ENCODE measurements around the gene SMIM45.

The SMIM45 gene

GRCh38 chr22:41979423-41980250 is 27.7 kb downstream of the SMIM45 start:
- Histone ChIP-seq H3K4me3 (no peak overlapping the region), H3K27ac (no peak overlapping the region), H3K36me3 (replicated peaks in 1 of 2; ENCODE audit: insufficient read depth in 1 of 2, low read depth in 2 of 2) (no peaks in the 10 kb centered on the region), H3K27me3 (peaks cover 0 to 8% of the 10 kb centered on the region in 2 donors), H3K9me3 (no peaks in the 10 kb centered on the region), H3K4me1 (peaks cover 12% of the 10 kb centered on the region)
- TF ChIP-seq CTCF (IDR thresholded peaks at IDR 0.05) (no peak), POLR2A (IDR thresholded peaks at IDR 0.05) (no peak)
- no peak for ATAC-seq
- 68 to 86% methylated on average over 8 to 9 of the region's 9 CpGs for WGBS, 2 donors
- intact Hi-C loops (cut with DNase I) = no loop called here
- DNase-seq = no peak

GRCh38 chr22:41982865-41983264 is 30.9 kb downstream of the SMIM45 start:
- no peak for DNase-seq
- WGBS, 2 donors = 52 to 56% methylated on average over 5 of the region's 5 CpGs
- H3K4me1 ChIP-seq = no peaks in the 10 kb centered on the region
- peak overlapping the region in 1 of 4 donors; percentile 16 for H3K27ac ChIP-seq
- ATAC-seq = peak; percentile 21
- H3K36me3 ChIP-seq (replicated peaks in 1 of 2; ENCODE audit: insufficient read depth in 1 of 2, low read depth in 2 of 2) = no peaks in the 10 kb centered on the region
- intact Hi-C loops (cut with DNase I) = no loop called here
- H3K4me3 ChIP-seq = no peak overlapping the region
- no peak for TF ChIP-seq CTCF (IDR thresholded peaks at IDR 0.05)
- TF ChIP-seq POLR2A (IDR thresholded peaks at IDR 0.05) = no peak
- H3K9me3 ChIP-seq = no peaks in the 10 kb centered on the region
- no peaks in the 10 kb centered on the region for H3K27me3 ChIP-seq

- DNase-seq (no peak), ATAC-seq (no peak)
- Histone ChIP-seq H3K36me3 (replicated peaks in 1 of 2; ENCODE audit: insufficient read depth in 1 of 2, low read depth in 2 of 2) (no peaks in the 10 kb centered on the region), H3K27ac (peak overlapping the region in 1 of 4 donors; percentile 16), H3K9me3 (no peaks in the 10 kb centered on the region), H3K4me3 (no peak overlapping the region), H3K4me1 (no peaks in the 10 kb centered on the region), H3K27me3 (no peaks in the 10 kb centered on the region)
- intact Hi-C loops (cut with DNase I) = no loop called here
- TF ChIP-seq CTCF (IDR thresholded peaks at IDR 0.05) = no peak
- TF ChIP-seq POLR2A (IDR thresholded peaks at IDR 0.05) = no peak
- 65 to 76% methylated on average over 6 of the region's 6 CpGs for WGBS, 2 donors
Observed at GRCh38 chr22:41983513-41984405, 31.8 kb downstream of the SMIM45 start.

GRCh38 chr22:41987276-41987675 is 35.3 kb downstream of the SMIM45 start:
- 75 to 93% methylated on average over 3 to 5 of the region's 5 CpGs for WGBS, 2 donors
- intact Hi-C loops (cut with DNase I) = no loop called here

More at GRCh38 chr22:41987276-41987675, 35.3 kb downstream of the SMIM45 start:
- no peaks in the 10 kb centered on the region for H3K4me1 ChIP-seq
- no peaks in the 10 kb centered on the region for H3K9me3 ChIP-seq
- TF ChIP-seq CTCF (IDR thresholded peaks at IDR 0.05) (no peak), POLR2A (IDR thresholded peaks at IDR 0.05) (no peak)
- H3K27me3 ChIP-seq = no peaks in the 10 kb centered on the region
- DNase-seq (no peak), ATAC-seq (no peak)
- H3K27ac ChIP-seq = no peak overlapping the region
- H3K36me3 ChIP-seq (replicated peaks in 1 of 2; ENCODE audit: insufficient read depth in 1 of 2, low read depth in 2 of 2) = no peaks in the 10 kb centered on the region
- no peak overlapping the region for H3K4me3 ChIP-seq

Data from body of pancreas (tissue), 4 donors.